NT2/D1 (cell line): ENCODE data around the gene WRNIP1.

ENCODE experiments used
- SUZ12 ChIP-seq: IDR thresholded peaks from 2 replicates; pipeline ENCODE4 v1.6.1; 2011; ENCODE audit not compliant: insufficient read length, insufficient read depth; ENCODE audit errors: extremely low read depth
- YY1 ChIP-seq: IDR thresholded peaks from 2 replicates; pipeline ENCODE4 v1.6.1; 2011; ENCODE audit not compliant: insufficient read length, insufficient read depth

GRCh38 chr6:2812695-2813094 lies 47.5 kb downstream of the WRNIP1 start:
- TF ChIP-seq YY1, result no peak
- TF ChIP-seq SUZ12, result no peak
